ENCODE measurements around the gene LHX4. TPM values are rescaled to one million over a fixed set of nuclear protein-coding genes. Genes with fewer than 3 reads are reported as not detected.

Gene LHX4
- total RNA-seq, 1 donor from 2014 or later = not detected

- Histone ChIP-seq H3K9me3 (replicated peaks) (no peaks in the 10 kb centered on the region), H3K27me3 (ENCODE audit: low read depth) (no peaks in the 10 kb centered on the region), H3K4me3 (no peak overlapping the region), H3K27ac (replicated peaks) (no peak overlapping the region), H3K4me1 (peaks cover 5% of the 10 kb centered on the region), H3K36me3 (peaks cover 95% of the 10 kb centered on the region)
- peak; percentile 55 for TF ChIP-seq CTCF (IDR thresholded peaks at IDR 0.05; ENCODE audit: borderline replicate concordance)
- intact Hi-C loops (cut with micrococcal nuclease) = loop anchor here (10.0 kb wide), 1 partner anchor 287 kb away; no protein-coding TSS in a partner anchor
- no peak for DNase-seq
Measured at GRCh38 chr1:180188091-180188506, 42.0 kb upstream of the LHX4 start.

DNA sequence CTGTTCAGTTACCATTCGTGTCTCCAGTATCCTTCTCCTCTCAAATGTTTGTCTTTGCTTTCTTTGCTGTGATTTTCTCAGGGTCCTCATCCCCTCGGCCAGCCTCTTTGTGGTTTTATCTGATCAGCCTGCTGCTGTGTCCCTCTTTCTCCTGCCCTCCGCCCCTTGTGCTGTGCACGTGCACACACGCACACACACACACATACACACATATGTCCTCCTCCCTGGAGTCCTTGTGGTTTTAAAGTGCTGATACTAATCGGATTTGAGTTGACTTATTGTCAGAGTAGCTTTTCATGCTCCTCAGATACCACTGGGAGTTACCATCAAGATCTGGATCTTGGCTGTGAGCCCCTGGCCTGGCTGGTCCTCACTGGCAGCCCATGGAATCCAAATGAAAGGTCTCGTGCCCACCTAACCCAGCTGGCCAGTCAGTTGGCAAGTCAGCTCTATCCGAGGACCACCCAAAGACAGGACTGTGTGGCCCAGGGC lies 41.3 kb upstream of the LHX4 start:
- Histone ChIP-seq H3K9me3 (replicated peaks) (no peaks in the 10 kb centered on the region), H3K27me3 (ENCODE audit: low read depth) (no peaks in the 10 kb centered on the region), H3K36me3 (peaks cover 92% of the 10 kb centered on the region), H3K27ac (replicated peaks) (no peak overlapping the region), H3K4me3 (no peak overlapping the region), H3K4me1 (peaks cover 2% of the 10 kb centered on the region)
- intact Hi-C loops (cut with micrococcal nuclease) = loop anchor here (10.0 kb wide), 1 partner anchor 286 kb away; no protein-coding TSS in a partner anchor
- no peak for DNase-seq
- TF ChIP-seq CTCF (IDR thresholded peaks at IDR 0.05; ENCODE audit: borderline replicate concordance) = no peak

- no peaks in the 10 kb centered on the region for H3K27me3 ChIP-seq (ENCODE audit: low read depth)
- H3K9me3 ChIP-seq (replicated peaks) = no peaks in the 10 kb centered on the region
- no peak overlapping the region for H3K4me3 ChIP-seq
- no peak for TF ChIP-seq CTCF (IDR thresholded peaks at IDR 0.05; ENCODE audit: borderline replicate concordance)
- no peak for DNase-seq
- intact Hi-C loops (cut with micrococcal nuclease) = no loop called here
- H3K27ac ChIP-seq (replicated peaks) = no peak overlapping the region
- no peaks in the 10 kb centered on the region for H3K4me1 ChIP-seq
- H3K36me3 ChIP-seq = peaks cover 92% of the 10 kb centered on the region
Measured at GRCh38 chr1:180190091-180190490, 40.0 kb upstream of the LHX4 start.

DNA sequence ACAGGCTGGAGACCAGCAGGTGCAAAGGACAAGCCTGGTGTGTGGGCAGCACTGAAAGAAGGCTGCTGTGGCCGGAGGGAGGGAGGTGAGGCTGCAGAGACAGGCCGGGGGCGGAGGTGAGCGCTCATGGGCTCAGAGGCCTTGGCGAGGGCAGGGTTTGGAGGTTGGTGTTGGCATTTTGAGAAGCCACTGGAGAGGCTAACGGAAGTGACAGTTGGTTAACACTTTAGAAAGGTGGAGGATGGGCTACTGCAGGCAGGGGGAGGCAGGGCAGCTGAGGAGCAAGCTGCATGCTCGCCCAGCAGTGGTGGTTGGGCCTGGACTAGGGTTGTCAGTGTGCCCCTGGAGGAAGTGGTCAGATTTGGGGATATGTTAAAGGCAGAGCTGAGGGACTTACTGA lies 37.9 kb upstream of the LHX4 start:
- H3K36me3 ChIP-seq = peaks cover 92% of the 10 kb centered on the region
- no peak for DNase-seq
- no peak overlapping the region for H3K27ac ChIP-seq (replicated peaks)
- H3K9me3 ChIP-seq (replicated peaks) = no peaks in the 10 kb centered on the region
- no peaks in the 10 kb centered on the region for H3K27me3 ChIP-seq (ENCODE audit: low read depth)
- no peak overlapping the region for H3K4me3 ChIP-seq
- TF ChIP-seq CTCF (IDR thresholded peaks at IDR 0.05; ENCODE audit: borderline replicate concordance) = no peak
- intact Hi-C loops (cut with micrococcal nuclease) = no loop called here
- H3K4me1 ChIP-seq = no peaks in the 10 kb centered on the region

DNA sequence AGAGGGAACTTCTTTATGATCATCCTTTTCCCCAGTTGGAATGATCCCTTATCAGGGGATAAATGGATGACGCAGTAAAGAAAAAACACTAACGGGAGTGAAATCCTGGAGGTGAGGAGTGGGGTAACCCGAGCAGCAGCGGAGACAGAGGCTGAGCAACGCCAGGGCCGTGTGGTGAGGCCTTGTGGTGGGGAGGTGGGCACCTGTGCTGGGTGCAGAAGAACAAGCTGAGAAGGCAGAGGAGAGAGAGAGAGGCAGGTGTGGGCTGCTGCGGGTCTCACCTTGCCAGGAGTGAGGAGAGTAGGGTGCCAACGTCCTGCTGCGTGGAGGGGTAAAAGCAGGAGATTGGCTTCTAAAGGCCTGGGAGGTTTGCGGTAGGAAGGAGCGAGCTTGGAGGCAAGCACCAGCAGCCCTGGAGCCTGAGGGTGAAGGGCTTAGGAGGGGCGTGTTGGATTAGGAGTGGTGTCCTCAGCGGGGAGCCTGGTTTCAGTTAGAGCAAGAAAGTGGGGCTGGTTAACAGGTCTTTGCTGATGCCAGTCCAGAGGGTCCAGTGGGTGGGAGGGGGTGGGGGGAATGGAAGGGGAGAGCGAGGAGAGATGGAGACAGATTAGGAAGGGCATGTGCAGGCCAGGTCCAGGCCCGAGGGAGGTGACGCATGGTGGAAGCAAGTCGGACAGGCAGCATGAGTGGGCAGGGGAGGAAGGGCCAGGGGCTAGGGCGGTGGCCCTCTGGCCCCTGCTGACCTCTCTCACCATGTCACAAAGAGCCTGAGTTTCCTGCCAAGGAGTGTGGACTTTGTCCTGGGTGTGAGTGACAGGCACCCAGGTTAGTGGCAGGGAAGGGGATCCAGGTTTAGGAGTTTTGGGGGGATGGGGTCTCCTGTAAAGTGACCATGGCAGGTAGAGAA lies 36.7 kb upstream of the LHX4 start:
- Histone ChIP-seq H3K27ac (replicated peaks) (no peak overlapping the region), H3K36me3 (peaks cover 87% of the 10 kb centered on the region), H3K27me3 (ENCODE audit: low read depth) (no peaks in the 10 kb centered on the region), H3K4me1 (no peaks in the 10 kb centered on the region), H3K9me3 (replicated peaks) (no peaks in the 10 kb centered on the region), H3K4me3 (no peak overlapping the region)
- no peak for TF ChIP-seq CTCF (IDR thresholded peaks at IDR 0.05; ENCODE audit: borderline replicate concordance)
- intact Hi-C loops (cut with micrococcal nuclease) = no loop called here
- no peak for DNase-seq
